Keratinocyte (primary cell): ENCODE data around the gene FBLN7. TPM values are rescaled to one million over a fixed set of nuclear protein-coding genes. Genes with fewer than 3 reads are reported as not detected.
"Not testable (repeated sequence)": the region's sequence is repeated elsewhere in the genome, so short reads cannot be mapped to it uniquely, and the experiment has no call there.

ENCODE experiments used
- DNase-seq: peaks from one replicate; pipeline ENCODE4 v3.0.0-alpha.2; 2011; ENCODE audit warnings: low read depth, missing footprints, low spot score
- FAIRE-seq: peaks from 2 replicates; lab custom pipeline; 2011; peaks lifted over from hg19 to GRCh38; lab: Jason Lieb, UNC
- H2AFZ ChIP-seq: 2 replicates; pipeline ENCODE4 v1.6.0; 2012; ENCODE audit warnings: low read length, control low read depth, inconsistent platforms; ENCODE audit not compliant: control insufficient read depth
- H3K27ac ChIP-seq: 2 replicates; pipeline ENCODE4 v1.5.1; 2011; ENCODE audit warnings: low read length; ENCODE audit not compliant: control insufficient read depth, insufficient read depth
- H3K27me3 ChIP-seq: 3 replicates; pipeline ENCODE4 v1.6.0; 2011; ENCODE audit warnings: low read length; ENCODE audit not compliant: control insufficient read depth, insufficient read depth; ENCODE audit errors: extremely low read depth
- H3K36me3 ChIP-seq, 2 experiments: 2 replicates in 1 of 2; 3 replicates in 1 of 2; pipeline ENCODE4 v1.5.1; 2011; ENCODE audit warnings: low read length in 2 of 2, mild to moderate bottlenecking in 1 of 2; ENCODE audit not compliant: control insufficient read depth in 2 of 2, insufficient read depth in 2 of 2; ENCODE audit errors: extremely low read depth in 1 of 2
- H3K4me1 ChIP-seq: 3 replicates; pipeline ENCODE4 v1.5.1; 2011; ENCODE audit warnings: low read length; ENCODE audit not compliant: control insufficient read depth, insufficient read depth; ENCODE audit errors: extremely low read depth
- H3K4me2 ChIP-seq: 3 replicates; pipeline ENCODE4 v1.6.0; 2011; ENCODE audit warnings: low read depth, low read length; ENCODE audit not compliant: control insufficient read depth, insufficient read depth; ENCODE audit errors: extremely low read depth
- H3K4me3 ChIP-seq, 3 experiments: fragments of 200-600 bp in 1 of 3; sonication (generic) in 1 of 3; 2 replicates in 2 of 3; 3 replicates in 1 of 3; pipeline ENCODE4 v1.5.1; 2011 to 2016; ENCODE audit warnings: low read length in 3 of 3, mild to moderate bottlenecking in 3 of 3, control low read depth in 2 of 3, inconsistent platforms in 1 of 3, low read depth in 1 of 3, mixed read lengths in 1 of 3, mixed run types in 1 of 3, moderate library complexity in 1 of 3; ENCODE audit not compliant: control insufficient read depth in 2 of 3, insufficient read depth in 2 of 3; ENCODE audit errors: extremely low read depth in 1 of 3
- H3K79me2 ChIP-seq: 2 replicates; pipeline ENCODE4 v1.6.0; 2012; ENCODE audit warnings: low read length; ENCODE audit not compliant: control insufficient read depth, insufficient read depth
- H3K9ac ChIP-seq: 3 replicates; pipeline ENCODE4 v1.6.0; 2011; ENCODE audit warnings: low read length; ENCODE audit not compliant: control insufficient read depth, insufficient read depth; ENCODE audit errors: extremely low read depth
- H3K9me1 ChIP-seq: 3 replicates; pipeline ENCODE4 v1.6.0; 2011; ENCODE audit warnings: low read length; ENCODE audit not compliant: control insufficient read depth, insufficient read depth; ENCODE audit errors: extremely low read depth
- H3K9me3 ChIP-seq: 2 replicates; pipeline ENCODE4 v1.5.1; 2012; ENCODE audit warnings: low read depth, low read length; ENCODE audit not compliant: control insufficient read depth
- H4K20me1 ChIP-seq: 3 replicates; pipeline ENCODE4 v1.6.0; 2011; ENCODE audit warnings: low read length; ENCODE audit not compliant: control insufficient read depth, insufficient read depth; ENCODE audit errors: extremely low read depth
- EZH2 ChIP-seq: IDR thresholded peaks from one replicate; pipeline ENCODE4 v1.6.1; 2012; ENCODE audit warnings: inconsistent platforms, mild to moderate bottlenecking, low read length, moderate library complexity
- dilution Hi-C: fragments of 300-500 bp; cut with MboI; formaldehyde crosslinking; loops from one replicate; pipeline ENCODE4 v1.7.0; 2020; ENCODE audit warnings: low sequenced_read_pairs; ENCODE audit not compliant: extremely low pct_ligation_motif_present
- polyA plus RNA-seq, 5 experiments: library from polyadenylated mRNA; depleted of rRNA in 3 of 5; stranded (reverse) in 3 of 5; stranded (forward) in 1 of 5; unstranded in 1 of 5; fragments of >200 nt; gene quantifications; 1 replicate in 1 of 5; 2 replicates in 3 of 5; 3 replicates in 1 of 5; pipeline versions ENCODE4 v1.2.1 to v1.2.3, GENCODE V29; 2011 to 2012; ENCODE audit warnings: missing spikeins in 2 of 5, low read depth in 1 of 5, low replicate concordance in 1 of 5
- TF ChIP-seq, protein P1 (sequence below), 3 experiments: IDR thresholded peaks in 1 of 3; conservative IDR thresholded peaks in 1 of 3; optimal IDR thresholded peaks in 1 of 3; 2 replicates in 2 of 3; 3 replicates in 1 of 3; pipeline versions ENCODE3 to v1.5.1; 2011; ENCODE audit warnings: low read length in 3 of 3, mild to moderate bottlenecking in 3 of 3, moderate library complexity in 2 of 3, control low read depth in 1 of 3, inconsistent platforms in 1 of 3; ENCODE audit not compliant: insufficient read depth in 2 of 3; ENCODE audit errors: extremely low read depth in 1 of 3

FBLN7 gene
- polyA plus RNA-seq, 1 donor (not counting 4 experiments of a cell fraction or from before 2014, with no cell fraction given): not detected

DNA sequence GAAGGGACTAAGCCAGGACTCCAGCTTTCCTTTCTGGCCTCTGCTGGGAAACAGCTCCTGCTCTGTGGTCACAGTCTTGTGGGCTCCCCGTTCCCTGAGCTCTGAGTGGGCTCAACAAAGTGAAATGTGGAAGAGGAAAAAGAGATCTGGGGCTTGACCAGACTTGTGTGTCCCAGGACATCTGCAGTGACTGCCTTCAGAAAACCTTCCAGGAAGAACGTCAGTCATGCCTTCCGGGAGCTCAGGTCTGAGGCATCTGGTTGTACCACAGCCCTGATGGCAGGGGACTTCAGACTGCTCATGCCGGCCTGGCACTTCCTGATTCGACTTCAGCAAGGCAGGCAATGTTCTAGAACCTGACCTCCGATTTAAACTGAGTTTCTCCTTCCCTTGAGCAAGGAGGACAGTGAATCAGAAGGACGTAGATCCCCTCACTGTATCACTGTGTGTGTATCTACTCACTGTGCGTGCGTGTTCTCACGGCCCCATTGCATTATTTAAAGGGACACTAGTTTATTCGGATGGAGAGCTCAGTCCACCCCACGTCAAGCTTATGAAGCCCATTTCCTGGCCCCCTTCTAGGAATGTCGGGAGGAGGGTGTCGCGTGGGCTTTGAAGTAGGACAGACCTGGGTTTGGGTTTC is 548 bp upstream of the FBLN7 start:
- TF ChIP-seq EZH2: no peak
- TF ChIP-seq, protein P1, sequence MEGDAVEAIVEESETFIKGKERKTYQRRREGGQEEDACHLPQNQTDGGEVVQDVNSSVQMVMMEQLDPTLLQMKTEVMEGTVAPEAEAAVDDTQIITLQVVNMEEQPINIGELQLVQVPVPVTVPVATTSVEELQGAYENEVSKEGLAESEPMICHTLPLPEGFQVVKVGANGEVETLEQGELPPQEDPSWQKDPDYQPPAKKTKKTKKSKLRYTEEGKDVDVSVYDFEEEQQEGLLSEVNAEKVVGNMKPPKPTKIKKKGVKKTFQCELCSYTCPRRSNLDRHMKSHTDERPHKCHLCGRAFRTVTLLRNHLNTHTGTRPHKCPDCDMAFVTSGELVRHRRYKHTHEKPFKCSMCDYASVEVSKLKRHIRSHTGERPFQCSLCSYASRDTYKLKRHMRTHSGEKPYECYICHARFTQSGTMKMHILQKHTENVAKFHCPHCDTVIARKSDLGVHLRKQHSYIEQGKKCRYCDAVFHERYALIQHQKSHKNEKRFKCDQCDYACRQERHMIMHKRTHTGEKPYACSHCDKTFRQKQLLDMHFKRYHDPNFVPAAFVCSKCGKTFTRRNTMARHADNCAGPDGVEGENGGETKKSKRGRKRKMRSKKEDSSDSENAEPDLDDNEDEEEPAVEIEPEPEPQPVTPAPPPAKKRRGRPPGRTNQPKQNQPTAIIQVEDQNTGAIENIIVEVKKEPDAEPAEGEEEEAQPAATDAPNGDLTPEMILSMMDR (optimal IDR thresholded peaks at IDR 0.05 in 1 of 3, IDR thresholded peaks at IDR 0.05 in 1 of 3, conservative IDR thresholded peaks at IDR 0.05 in 1 of 3; ENCODE audit: extremely low read depth in 1 of 3, insufficient read depth in 2 of 3, low read length in 3 of 3): no peak
- DNase-seq (no peak), FAIRE-seq (peak; percentile 58)
- Histone ChIP-seq H3K4me3 (peak overlapping the region in 2 of 3 experiments; percentile 50 to 52), H4K20me1 (no peaks in the 10 kb centered on the region), H3K27me3 (peaks cover 32% of the 10 kb centered on the region), H3K9me1 (no peaks in the 10 kb centered on the region), H3K36me3 (no peaks in the 10 kb centered on the region), H3K9me3 (no peaks in the 10 kb centered on the region), H3K79me2 (no peaks in the 10 kb centered on the region), H3K4me2 (peak overlapping the region; percentile 73), H3K9ac (no peak overlapping the region), H3K4me1 (peaks cover 10% of the 10 kb centered on the region), H3K27ac (no peak overlapping the region), H2AFZ (peak overlapping the region; percentile 87)
- dilution Hi-C loops: no loop called here

DNA sequence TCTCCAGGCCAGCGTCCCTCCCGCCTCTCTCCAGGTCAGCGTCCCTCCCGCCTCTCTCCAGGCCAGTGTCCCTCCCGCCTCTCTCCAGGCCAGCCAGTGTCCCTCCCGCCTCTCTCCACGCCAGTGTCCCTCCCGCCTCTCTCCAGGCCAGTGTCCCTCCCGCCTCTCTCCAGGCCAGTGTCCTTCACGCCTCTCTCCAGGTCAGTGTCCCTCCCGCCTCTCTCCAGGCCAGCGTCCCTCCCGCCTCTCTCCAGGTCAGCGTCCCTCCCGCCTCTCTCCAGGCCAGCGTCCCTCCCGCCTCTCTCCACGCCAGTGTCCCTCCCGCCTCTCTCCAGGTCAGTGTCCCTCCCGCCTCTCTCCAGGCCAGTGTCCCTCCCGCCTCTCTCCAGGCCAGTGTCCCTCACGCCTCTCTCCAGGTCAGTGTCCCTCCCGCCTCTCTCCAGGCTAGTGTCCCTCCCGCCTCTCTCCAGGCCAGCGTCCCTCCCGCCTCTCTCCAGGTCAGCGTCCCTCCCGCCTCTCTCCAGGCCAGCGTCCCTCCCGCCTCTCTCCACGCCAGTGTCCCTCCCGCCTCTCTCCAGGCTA is 939 bp downstream of the FBLN7 start:
- not testable (repeated sequence) for FAIRE-seq
- H3K27me3 ChIP-seq: peaks cover 32% of the 10 kb centered on the region
- peaks cover 10% of the 10 kb centered on the region for H3K4me1 ChIP-seq

DNA sequence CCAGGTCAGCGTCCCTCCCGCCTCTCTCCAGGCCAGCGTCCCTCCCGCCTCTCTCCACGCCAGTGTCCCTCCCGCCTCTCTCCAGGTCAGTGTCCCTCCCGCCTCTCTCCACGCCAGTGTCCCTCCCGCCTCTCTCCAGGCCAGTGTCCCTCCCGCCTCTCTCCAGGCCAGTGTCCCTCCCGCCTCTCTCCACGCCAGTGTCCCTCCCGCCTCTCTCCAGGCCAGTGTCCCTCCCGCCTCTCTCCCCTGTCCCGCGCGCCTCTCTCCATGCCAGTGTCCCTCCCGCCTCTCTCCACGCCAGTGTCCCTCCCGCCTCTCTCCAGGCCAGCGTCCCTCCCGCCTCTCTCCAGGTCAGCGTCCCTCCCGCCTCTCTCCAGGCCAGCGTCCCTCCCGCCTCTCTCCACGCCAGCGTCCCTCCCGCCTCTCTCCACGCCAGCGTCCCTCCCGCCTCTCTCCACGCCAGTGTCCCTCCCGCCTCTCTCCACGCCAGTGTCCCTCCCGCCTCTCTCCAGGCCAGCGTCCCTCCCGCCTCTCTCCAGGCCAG is 1.5 kb downstream of the FBLN7 start:
- H3K9me1 ChIP-seq, H4K20me1 ChIP-seq, H3K4me3 ChIP-seq, H3K9me3 ChIP-seq, H3K79me2 ChIP-seq, H3K4me2 ChIP-seq, DNase-seq, H2AFZ ChIP-seq, FAIRE-seq, H3K36me3 ChIP-seq, H3K9ac ChIP-seq, H3K27ac ChIP-seq, dilution Hi-C loops: not testable (repeated sequence)
- Histone ChIP-seq H3K27me3 (peaks cover 32% of the 10 kb centered on the region), H3K4me1 (peaks cover 10% of the 10 kb centered on the region)

More for the DNA sequence above, 939 bp downstream of the FBLN7 start:
- H2AFZ ChIP-seq, H4K20me1 ChIP-seq, H3K4me3 ChIP-seq, DNase-seq, dilution Hi-C loops, H3K9ac ChIP-seq, H3K36me3 ChIP-seq, H3K9me1 ChIP-seq, H3K9me3 ChIP-seq, H3K4me2 ChIP-seq, H3K79me2 ChIP-seq, H3K27ac ChIP-seq: not testable (repeated sequence)
